ENCODE results near the gene CERS1.
"Not testable (repeated sequence)": the region's sequence is repeated elsewhere in the genome, so short reads cannot be mapped to it uniquely, and the experiment has no call there.

Gene CERS1

GRCh38 chr19:18906605-18907519 lies 10.9 kb upstream of the CERS1 start:
- peaks cover 62% of the 10 kb centered on the region for H3K36me3 ChIP-seq (ENCODE audit: control insufficient read depth, insufficient read depth, low read length)

DNA sequence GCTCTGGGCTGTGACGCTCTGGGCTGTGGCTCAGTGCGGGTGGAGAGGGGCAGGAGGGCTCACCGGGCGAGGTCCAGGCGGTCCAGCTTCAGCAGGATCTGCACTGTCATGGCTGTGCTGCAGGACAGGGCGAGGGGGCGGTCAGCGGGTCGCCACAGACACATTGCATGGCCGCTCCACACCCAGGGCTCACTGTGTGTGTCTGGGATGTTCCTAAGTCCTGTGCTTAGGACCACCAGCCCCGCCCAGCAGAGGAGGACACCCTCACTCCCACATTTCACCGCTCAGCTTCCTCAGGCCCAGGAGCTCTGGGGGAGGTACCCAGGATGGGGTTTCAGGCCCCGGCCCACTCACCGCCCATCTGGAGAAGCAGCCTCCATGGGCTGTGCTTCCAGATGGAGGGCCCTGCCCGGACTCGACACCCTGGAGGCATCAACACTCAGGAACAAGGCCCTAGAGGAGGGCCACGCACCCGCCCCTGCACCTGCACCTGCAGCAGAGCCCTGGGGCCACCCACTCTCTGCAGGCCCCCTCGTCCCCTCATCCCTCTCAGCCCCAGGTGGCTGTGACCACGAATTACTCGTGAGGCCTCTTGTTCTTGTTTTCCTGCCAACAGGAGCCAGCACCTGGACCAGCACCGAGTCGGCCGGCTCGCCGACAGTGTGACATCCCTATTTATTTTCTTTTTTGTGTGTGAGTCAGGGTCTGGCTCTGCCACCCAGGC lies 9.7 kb upstream of the CERS1 start:
- DNase-seq (ENCODE audit: extremely low read depth, insufficient read length) = no peak
- H3K4me3 ChIP-seq (replicated peaks; ENCODE audit: low read depth, low read length) = no peak overlapping the region
- H3K27me3 ChIP-seq (replicated peaks; ENCODE audit: control insufficient read depth, insufficient read depth, low read length) = no peaks in the 10 kb centered on the region
- no peak for TF ChIP-seq CTCF (IDR thresholded peaks at IDR 0.05; ENCODE audit: insufficient read depth, low read length, poor library complexity, severe bottlenecking)
- peaks cover 60% of the 10 kb centered on the region for H3K36me3 ChIP-seq (ENCODE audit: control insufficient read depth, insufficient read depth, low read length)

More at GRCh38 chr19:18906605-18907519, 10.9 kb upstream of the CERS1 start:
- TF ChIP-seq CTCF (IDR thresholded peaks at IDR 0.05; ENCODE audit: insufficient read depth, low read length, poor library complexity, severe bottlenecking) = no peak
- no peak for DNase-seq (ENCODE audit: extremely low read depth, insufficient read length)
- H3K4me3 ChIP-seq (replicated peaks; ENCODE audit: low read depth, low read length) = no peak overlapping the region
- no peaks in the 10 kb centered on the region for H3K27me3 ChIP-seq (replicated peaks; ENCODE audit: control insufficient read depth, insufficient read depth, low read length)

DNA sequence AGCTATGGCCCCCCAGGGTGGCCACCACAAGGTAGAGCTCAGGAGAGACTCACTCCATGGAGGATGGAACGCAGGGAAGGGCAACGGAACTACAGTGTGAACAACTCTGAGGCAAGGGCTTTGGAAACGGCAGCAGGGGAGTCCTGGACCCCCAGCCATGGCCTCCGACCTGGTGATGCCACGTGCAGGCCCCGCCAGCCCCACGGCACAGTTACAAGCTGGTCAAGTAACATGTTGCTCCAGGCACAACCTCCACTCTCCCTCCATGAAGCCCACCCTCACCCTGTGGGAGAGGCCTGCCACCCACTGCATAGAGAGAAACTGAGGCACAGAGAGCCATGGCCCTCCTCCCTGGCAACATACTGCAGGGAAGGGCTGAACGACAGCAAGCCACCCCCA lies 9.1 kb upstream of the CERS1 start:
- H3K36me3 ChIP-seq (ENCODE audit: control insufficient read depth, insufficient read depth, low read length) = peaks cover 62% of the 10 kb centered on the region
- no peaks in the 10 kb centered on the region for H3K27me3 ChIP-seq (replicated peaks; ENCODE audit: control insufficient read depth, insufficient read depth, low read length)
- no peak overlapping the region for H3K4me3 ChIP-seq (replicated peaks; ENCODE audit: low read depth, low read length)
- TF ChIP-seq CTCF (IDR thresholded peaks at IDR 0.05; ENCODE audit: insufficient read depth, low read length, poor library complexity, severe bottlenecking) = no peak
- no peak for DNase-seq (ENCODE audit: extremely low read depth, insufficient read length)

DNA sequence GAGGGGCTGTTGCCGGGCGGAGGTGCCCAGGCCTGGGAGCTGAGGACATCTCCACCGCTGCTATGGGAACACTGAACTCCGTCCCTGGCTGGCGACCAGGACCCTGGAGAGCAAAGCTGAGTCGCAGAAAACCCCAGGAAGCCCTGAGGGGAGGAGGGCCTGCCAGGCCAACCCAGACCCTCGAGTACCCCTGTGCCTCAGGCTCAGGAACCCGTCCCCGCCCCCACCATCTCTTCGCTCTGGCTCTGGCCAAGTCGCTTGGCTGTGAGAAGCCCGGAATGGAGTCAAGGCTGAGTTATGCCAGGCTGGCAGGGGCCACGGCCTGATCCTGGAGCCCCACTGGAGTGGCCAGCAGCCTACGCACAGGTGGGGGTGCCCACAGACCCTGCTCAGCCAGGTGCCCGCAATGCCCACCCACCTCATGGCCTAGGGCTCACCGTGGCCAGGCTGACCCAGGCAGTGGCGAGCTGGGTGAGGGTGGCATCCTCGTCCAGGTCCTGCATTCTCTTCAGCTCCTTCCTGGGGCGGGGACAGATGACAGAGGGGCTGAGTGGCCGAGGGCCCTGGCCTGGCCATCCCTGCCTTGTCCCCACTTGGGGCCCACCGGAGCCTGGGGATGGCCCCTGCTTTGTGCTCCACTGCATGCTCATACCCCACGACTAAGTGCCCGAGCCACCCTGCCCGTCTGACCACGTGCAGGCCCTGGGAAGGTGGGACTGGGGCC lies 8.5 kb upstream of the CERS1 start:
- no peak for DNase-seq (ENCODE audit: extremely low read depth, insufficient read length)
- no peak for TF ChIP-seq CTCF (IDR thresholded peaks at IDR 0.05; ENCODE audit: insufficient read depth, low read length, poor library complexity, severe bottlenecking)
- Histone ChIP-seq H3K27me3 (replicated peaks; ENCODE audit: control insufficient read depth, insufficient read depth, low read length) (no peaks in the 10 kb centered on the region), H3K36me3 (ENCODE audit: control insufficient read depth, insufficient read depth, low read length) (peaks cover 64% of the 10 kb centered on the region), H3K4me3 (replicated peaks; ENCODE audit: low read depth, low read length) (no peak overlapping the region)

- no peaks in the 10 kb centered on the region for H3K27me3 ChIP-seq (replicated peaks; ENCODE audit: control insufficient read depth, insufficient read depth, low read length)
- H3K4me3 ChIP-seq (replicated peaks; ENCODE audit: low read depth, low read length) = no peak overlapping the region
- no peak for TF ChIP-seq CTCF (IDR thresholded peaks at IDR 0.05; ENCODE audit: insufficient read depth, low read length, poor library complexity, severe bottlenecking)
- H3K36me3 ChIP-seq (ENCODE audit: control insufficient read depth, insufficient read depth, low read length) = peaks cover 62% of the 10 kb centered on the region
- DNase-seq (ENCODE audit: extremely low read depth, insufficient read length) = no peak
Observed at GRCh38 chr19:18903156-18904037, 7.4 kb upstream of the CERS1 start.

- not testable (repeated sequence) for H3K27me3 ChIP-seq (replicated peaks; ENCODE audit: control insufficient read depth, insufficient read depth, low read length); DNase-seq (ENCODE audit: extremely low read depth, insufficient read length); H3K4me3 ChIP-seq (replicated peaks; ENCODE audit: low read depth, low read length)
- peaks cover 58% of the 10 kb centered on the region for H3K36me3 ChIP-seq (ENCODE audit: control insufficient read depth, insufficient read depth, low read length)
Observed at GRCh38 chr19:18902519-18902918, 6.6 kb upstream of the CERS1 start.

Data from GM06990 (cell line).